Measurements from ENCODE around the gene CACNA1I. TPM values are rescaled to one million over a fixed set of nuclear protein-coding genes. Genes with fewer than 3 reads are reported as not detected.

The CACNA1I gene
- total and polyA plus RNA-seq, 2 of the 8 experiments (the other 6 are each of a cell fraction or from before 2014, with no cell fraction given): 0.77 to 1.2 TPM

DNA sequence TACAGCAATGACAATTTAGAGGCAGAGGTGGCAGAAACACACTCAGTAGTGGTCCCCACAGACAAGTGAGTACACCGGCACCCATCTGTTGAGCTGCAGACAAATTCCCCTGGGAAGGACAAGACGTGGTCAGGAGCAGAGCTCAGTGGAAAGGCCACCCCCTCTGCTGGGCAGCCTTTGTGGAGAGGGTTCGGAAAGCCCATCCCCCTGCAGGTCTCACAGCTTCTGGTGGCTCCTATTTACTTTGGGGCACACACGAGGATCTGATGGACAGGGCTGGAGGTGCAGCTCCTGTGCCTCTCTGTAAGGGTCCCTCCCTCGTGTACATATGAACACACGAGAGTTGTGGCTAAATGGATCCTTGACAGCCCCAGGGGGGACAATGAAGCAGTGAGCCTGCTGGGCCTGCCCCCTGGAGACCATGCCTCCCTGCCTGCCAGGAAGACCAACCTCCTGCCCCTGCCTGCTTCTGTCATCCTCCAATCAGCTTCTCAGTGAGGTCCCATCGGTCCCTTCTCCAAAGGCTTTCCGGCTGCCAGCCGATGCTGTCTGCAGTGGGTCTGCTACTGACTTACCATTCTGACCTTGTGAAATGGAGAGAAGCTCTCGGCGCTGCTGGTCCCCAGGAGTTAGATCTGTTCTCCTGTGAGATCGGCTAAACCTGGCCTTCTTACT lies 161.5 kb downstream of the CACNA1I start:
- POLR2A ChIA-PET (ENCODE audit: partially characterized antibody): interaction anchor here (1.0 kb wide), 1 partner anchor 211 kb away, joined by 3 read pairs; no protein-coding TSS in a partner anchor
- CTCF ChIA-PET (ENCODE audit: partially characterized antibody): interaction anchor here (0.6 to 2.5 kb wide), 13 partner anchors 11 to 395 kb away, joined by 3 to 10 read pairs (median 3); no protein-coding TSS in a partner anchor
- DNase-seq (ENCODE audit: low read depth in 1 of 2, low spot score in 2 of 2): peak in 1 of 2 experiments; percentile 49

More for the DNA sequence above, 161.5 kb downstream of the CACNA1I start:
- H2BK15ac ChIP-seq (ENCODE audit: low read length): no peak overlapping the region
- H3K4me1 ChIP-seq (replicated peaks in 1 of 4; ENCODE audit: control insufficient read depth in 3 of 4, insufficient read depth in 4 of 4, low read length in 3 of 4): peaks cover 0 to 5% (median 0%) of the 10 kb centered on the region in 4 experiments; a peak in 1 of 7 replicates
- H2BK12ac ChIP-seq (ENCODE audit: low read depth, low read length): 0 out of 2 replicates have a peak overlapping the region, but pooled peaks have one; percentile 39
- 0 out of 2 replicates have a peak overlapping the region, but pooled peaks have one; percentile 2 for H2AFZ ChIP-seq (ENCODE audit: low read length)
- no peaks in the 10 kb centered on the region for H3K79me1 ChIP-seq (ENCODE audit: low read depth, low read length)
- no peak for TF ChIP-seq NANOG (IDR thresholded peaks at IDR 0.05; ENCODE audit: insufficient read depth, low read depth, low read length, poor library complexity, severe bottlenecking)
- TF ChIP-seq, protein P1, sequence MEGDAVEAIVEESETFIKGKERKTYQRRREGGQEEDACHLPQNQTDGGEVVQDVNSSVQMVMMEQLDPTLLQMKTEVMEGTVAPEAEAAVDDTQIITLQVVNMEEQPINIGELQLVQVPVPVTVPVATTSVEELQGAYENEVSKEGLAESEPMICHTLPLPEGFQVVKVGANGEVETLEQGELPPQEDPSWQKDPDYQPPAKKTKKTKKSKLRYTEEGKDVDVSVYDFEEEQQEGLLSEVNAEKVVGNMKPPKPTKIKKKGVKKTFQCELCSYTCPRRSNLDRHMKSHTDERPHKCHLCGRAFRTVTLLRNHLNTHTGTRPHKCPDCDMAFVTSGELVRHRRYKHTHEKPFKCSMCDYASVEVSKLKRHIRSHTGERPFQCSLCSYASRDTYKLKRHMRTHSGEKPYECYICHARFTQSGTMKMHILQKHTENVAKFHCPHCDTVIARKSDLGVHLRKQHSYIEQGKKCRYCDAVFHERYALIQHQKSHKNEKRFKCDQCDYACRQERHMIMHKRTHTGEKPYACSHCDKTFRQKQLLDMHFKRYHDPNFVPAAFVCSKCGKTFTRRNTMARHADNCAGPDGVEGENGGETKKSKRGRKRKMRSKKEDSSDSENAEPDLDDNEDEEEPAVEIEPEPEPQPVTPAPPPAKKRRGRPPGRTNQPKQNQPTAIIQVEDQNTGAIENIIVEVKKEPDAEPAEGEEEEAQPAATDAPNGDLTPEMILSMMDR (IDR thresholded peaks at IDR 0.05; ENCODE audit: control extremely low read depth in 1 of 3, insufficient read depth in 1 of 3, low read depth in 1 of 3, low read length in 3 of 3): peak in 1 of 3 experiments; percentile 10; a peak in 1 of 4 replicates
- peak in 1 of 2 experiments; percentile 17; a peak in 1 of 4 replicates for TF ChIP-seq RAD21 (IDR thresholded peaks at IDR 0.05 in 1 of 2, conservative IDR thresholded peaks at IDR 0.05 in 1 of 2; ENCODE audit: low read depth in 2 of 2, low read length in 2 of 2)
- no peak overlapping the region for H3K14ac ChIP-seq (ENCODE audit: insufficient read length)
- 78% methylated on average over 12 of the region's 12 CpGs; no CpG with 5 or more reads in 1 of the 2 experiments for WGBS, 2 experiments (ENCODE audit: extremely low coverage in 1 of 2, insufficient coverage in 1 of 2, insufficient read length in 1 of 2, insufficient replicate concordance in 2 of 2, low coverage in 1 of 2, low lambda C conversion rate in 2 of 2, missing lambda C conversion rate in 1 of 2)
- no peak overlapping the region for H2AK5ac ChIP-seq (ENCODE audit: low read depth, low read length)
- H3K9me3 ChIP-seq (ENCODE audit: insufficient read depth in 2 of 2, low read depth in 1 of 2, low read length in 1 of 2): no peaks in the 10 kb centered on the region
- no peaks in the 10 kb centered on the region for H3K36me3 ChIP-seq (ENCODE audit: control insufficient read depth in 2 of 4, insufficient read depth in 4 of 4, low read length in 3 of 4)
- H2BK120ac ChIP-seq (replicated peaks; ENCODE audit: low read depth, low read length): no peak overlapping the region
- no peak overlapping the region for H3K56ac ChIP-seq (replicated peaks; ENCODE audit: insufficient read length, low read depth, low read length)
- no peak overlapping the region for H4K91ac ChIP-seq (replicated peaks; ENCODE audit: insufficient read length, low read length)
- no peak for FAIRE-seq
- H3K4me3 ChIP-seq (ENCODE audit: extremely low read depth in 1 of 4, insufficient read depth in 2 of 4, low read depth in 3 of 4, low read length in 4 of 4): no peak overlapping the region
- H4K5ac ChIP-seq (ENCODE audit: insufficient read length, low read depth, low read length): no peak overlapping the region
- no peaks in the 10 kb centered on the region for H4K20me1 ChIP-seq (replicated peaks in 1 of 2; ENCODE audit: control insufficient read depth in 1 of 2, insufficient read depth in 2 of 2, low read length in 2 of 2)
- no peak overlapping the region for H3K9ac ChIP-seq (replicated peaks in 1 of 4; ENCODE audit: extremely low read depth in 1 of 4, low read depth in 3 of 4, low read length in 3 of 4)
- H3K4ac ChIP-seq (replicated peaks; ENCODE audit: insufficient read length, low read depth, low read length): no peak overlapping the region
- no peak overlapping the region; the same call in 1 of the 2 replicates for H3K18ac ChIP-seq (ENCODE audit: extremely low read depth, low read length)
- H3K23me2 ChIP-seq (ENCODE audit: low read depth, low read length): no peaks in the 10 kb centered on the region
- no peak overlapping the region for H3K23ac ChIP-seq (ENCODE audit: insufficient read length)
- H3K27ac ChIP-seq (ENCODE audit: low read depth, low read length): no peak overlapping the region
- H3K27me3 ChIP-seq (replicated peaks in 1 of 4; ENCODE audit: control insufficient read depth in 3 of 4, extremely low read depth in 1 of 4, insufficient read depth in 3 of 4, low read length in 3 of 4): no peaks in the 10 kb centered on the region
- no peak overlapping the region for H3K4me2 ChIP-seq (ENCODE audit: insufficient read depth in 1 of 2, low read depth in 2 of 2, low read length in 2 of 2)
- H4K8ac ChIP-seq (ENCODE audit: extremely low read depth, insufficient read depth, low read length): no peak overlapping the region; the same call in 1 of the 2 replicates
- H2BK20ac ChIP-seq (ENCODE audit: low read length): no peak overlapping the region
- H3K79me2 ChIP-seq (ENCODE audit: control insufficient read depth in 1 of 2, insufficient read depth in 2 of 2, low read length in 2 of 2): no peaks in the 10 kb centered on the region
- no peak overlapping the region for H2BK5ac ChIP-seq (ENCODE audit: low read depth, low read length)
